HCT116 (cell line): ENCODE results near the gene NEMP2. TPM values are rescaled to one million over a fixed set of nuclear protein-coding genes. Genes with fewer than 3 reads are reported as not detected.

Experiments
- ATAC-seq: fragments of 200-7000 bp; cut with Tn5 transposase; 2 replicates; pipeline ENCODE4 v1.9.1; 2020; ENCODE audit warnings: mild to moderate bottlenecking, moderate library complexity
- BruUV-seq: library from RNA; stranded (reverse); fragments of 400-500 nt; replicated peaks from 2 replicates; lab custom pipeline; 2021; lab: Mats Ljungman, UMichigan
- CTCF ChIA-PET: fragments of 300-600 bp; sonication (Branson Sonifier 250); formaldehyde crosslinking; loops from one replicate; lab custom pipeline; 2021; ENCODE audit warnings: antibody characterized with exemption; lab: Charles Lee
- POLR2A ChIA-PET: fragments of 300-600, 350-600 bp; sonication (Branson Sonifier 250); formaldehyde crosslinking; loops from one replicate; lab custom pipeline; 2021; ENCODE audit warnings: antibody characterized with exemption; lab: Charles Lee
- RAD21 ChIA-PET, 2 experiments: fragments of 300-600 bp; sonication (Branson Sonifier 250); formaldehyde crosslinking; loops; one replicate each; lab custom pipeline; 2023; ENCODE audit warnings: low total read pairs in 2 of 2; ENCODE audit not compliant: uncharacterized antibody in 2 of 2, unreplicated experiment in 2 of 2, low non-redundant PET in 1 of 2; lab: Charles Lee
- DNase-seq: peaks from one replicate; pipeline ENCODE4 v3.0.0-alpha.2; 2010; ENCODE audit warnings: low read depth, low spot score
- H2AFZ ChIP-seq: fragments of 200-600 bp; shearing (Covaris generic), sonication (generic); 2 replicates; pipeline ENCODE4 v1.6.1; 2017; ENCODE audit warnings: low read depth, mixed run types, mixed read lengths, antibody characterized with exemption, low read length; ENCODE audit not compliant: poor library complexity, severe bottlenecking
- H3K27ac ChIP-seq: 2 replicates; pipeline ENCODE4 v1.5.1; 2012; ENCODE audit warnings: low read depth, low read length
- H3K27me3 ChIP-seq: fragments of 200-600 bp; sonication (generic); 2 replicates; pipeline ENCODE4 v1.6.1; 2016; ENCODE audit warnings: mixed run types, low read length, mixed read lengths; ENCODE audit not compliant: insufficient read depth
- H3K36me3 ChIP-seq, 2 experiments: fragments of 200-500 bp in 1 of 2; fragments of 200-600 bp in 1 of 2; sonication (Bioruptor generic) in 1 of 2; sonication (generic) in 1 of 2; 2 replicates each; pipeline versions ENCODE4 v1.5.1 to v1.6.1; 2014 to 2016; ENCODE audit warnings: low read length in 2 of 2, inconsistent platforms in 1 of 2, mixed read lengths in 1 of 2, mixed run types in 1 of 2; ENCODE audit not compliant: insufficient read depth in 2 of 2, control insufficient read depth in 1 of 2
- H3K4me1 ChIP-seq, 2 experiments: fragments of 200-600 bp in 1 of 2; sonication (generic) in 1 of 2; 2 replicates each; pipeline versions ENCODE4 v1.5.1 to v1.6.1; 2012 to 2017; ENCODE audit warnings: low read length in 2 of 2, inconsistent platforms in 1 of 2, mild to moderate bottlenecking in 1 of 2, mixed read lengths in 1 of 2, mixed run types in 1 of 2, moderate library complexity in 1 of 2; ENCODE audit not compliant: insufficient read depth in 2 of 2, control insufficient read depth in 1 of 2
- H3K4me2 ChIP-seq: fragments of 200-600 bp; sonication (generic); 2 replicates; pipeline ENCODE4 v1.6.1; 2017; ENCODE audit warnings: mixed run types, low read length, mixed read lengths
- H3K4me3 ChIP-seq, 2 experiments: fragments of 200-600 bp in 1 of 2; sonication (generic) in 1 of 2; replicated peaks in 1 of 2; 2 replicates each; pipeline ENCODE4 v1.5.1; 2011 to 2016; ENCODE audit warnings: low read length in 2 of 2, control low read depth in 1 of 2, low read depth in 1 of 2, mild to moderate bottlenecking in 1 of 2, mixed read lengths in 1 of 2, mixed run types in 1 of 2
- H3K79me2 ChIP-seq: fragments of 200-600 bp; sonication (generic); 2 replicates; pipeline ENCODE4 v1.6.1; 2017; ENCODE audit warnings: mild to moderate bottlenecking, mixed run types, low read length, moderate library complexity, mixed read lengths; ENCODE audit not compliant: insufficient read depth
- H3K9ac ChIP-seq: fragments of 200-600 bp; sonication (generic); 2 replicates; pipeline ENCODE4 v1.6.1; 2016; ENCODE audit warnings: low read length, mixed read lengths
- H3K9me2 ChIP-seq: fragments of 200-600 bp; sonication (generic), shearing (Covaris generic); 2 replicates; pipeline ENCODE4 v1.6.1; 2017; ENCODE audit warnings: mixed run types, mild to moderate bottlenecking, moderate library complexity; ENCODE audit not compliant: insufficient read depth
- H3K9me3 ChIP-seq, 2 experiments: fragments of 200-500 bp in 1 of 2; fragments of 200-600 bp in 1 of 2; sonication (Bioruptor generic) in 1 of 2; sonication (generic) in 1 of 2; 2 replicates each; pipeline ENCODE4 v1.6.1; 2014 to 2017; ENCODE audit warnings: low read length in 2 of 2, mixed read lengths in 2 of 2, inconsistent platforms in 1 of 2, low read depth in 1 of 2, mild to moderate bottlenecking in 1 of 2, mixed run types in 1 of 2, moderate library complexity in 1 of 2; ENCODE audit not compliant: control insufficient read depth in 1 of 2, insufficient read depth in 1 of 2
- H4K20me1 ChIP-seq: fragments of 200-600 bp; sonication (generic), shearing (Covaris generic); 2 replicates; pipeline ENCODE4 v1.6.1; 2017; ENCODE audit warnings: mixed run types, mild to moderate bottlenecking, moderate library complexity; ENCODE audit not compliant: insufficient read depth
- ATF3 ChIP-seq: IDR thresholded peaks from 2 replicates; pipeline ENCODE4 v1.6.1; 2012
- ELF1 ChIP-seq: IDR thresholded peaks from 2 replicates; pipeline ENCODE4 v1.6.1; 2012; ENCODE audit warnings: low read depth, borderline replicate concordance
- EZH2phosphoT487 ChIP-seq: fragments of 200-600 bp; IDR thresholded peaks from 2 replicates; pipeline ENCODE4 v1.6.1; 2018; ENCODE audit warnings: antibody characterized with exemption, borderline replicate concordance
- FOSL1 ChIP-seq: IDR thresholded peaks from 2 replicates; pipeline ENCODE4 v1.6.1; 2012; ENCODE audit warnings: low read depth
- POLR2AphosphoS5 ChIP-seq: IDR thresholded peaks from 2 replicates; pipeline ENCODE4 v1.6.1; 2011; ENCODE audit warnings: mild to moderate bottlenecking, low read depth, low read length, moderate library complexity
- RAD21 ChIP-seq: IDR thresholded peaks from 2 replicates; pipeline ENCODE4 v1.6.1; 2012; ENCODE audit warnings: low read depth, mild to moderate bottlenecking
- REST ChIP-seq: IDR thresholded peaks from 2 replicates; pipeline ENCODE4 v1.6.1; 2012; ENCODE audit warnings: low read depth
- ZNF274 ChIP-seq: fragments of 200-500 bp; sonication (Bioruptor generic); IDR thresholded peaks from 2 replicates; pipeline ENCODE4 v1.6.1; 2014; ENCODE audit warnings: mild to moderate bottlenecking, low read depth, low read length, inconsistent platforms
- intact Hi-C: fragments of 100-400 bp; cut with micrococcal nuclease; formaldehyde crosslinking; loops from 2 replicates; pipeline ENCODE4 v1.10.0; 2022
- total RNA-seq: library from RNA; stranded (reverse); gene quantifications from one replicate; pipeline ENCODE4 v1.2.1, GENCODE V29; 2021; ENCODE audit not compliant: unreplicated experiment

NEMP2 gene
- total RNA-seq, 1 experiment from 2014 or later = 8.6 TPM

- BruUV-seq = no TSS peak
- no peak for TF ChIP-seq EZH2phosphoT487
- TF ChIP-seq RAD21 = no peak
- no peak for TF ChIP-seq FOSL1
- no peak for TF ChIP-seq POLR2AphosphoS5
- no peak for TF ChIP-seq ZNF274
- no peak for TF ChIP-seq ELF1
- no peak for TF ChIP-seq REST
- no peak for TF ChIP-seq ATF3
- TF ChIP-seq, all 23 proteins: peak for 0
- Histone ChIP-seq H3K9me3 (no peaks in the 10 kb centered on the region), H3K9me2 (no peaks in the 10 kb centered on the region), H3K9ac (no peak overlapping the region), H3K4me2 (no peak overlapping the region), H2AFZ (no peak overlapping the region), H3K79me2 (no peaks in the 10 kb centered on the region), H3K36me3 (no peaks in the 10 kb centered on the region), H3K27me3 (no peaks in the 10 kb centered on the region), H3K4me3 (no peak overlapping the region), H3K27ac (no peak overlapping the region), H3K4me1 (peaks cover 0 to 9% of the 10 kb centered on the region in 2 experiments; a peak in 2 of 4 replicates), H4K20me1 (no peaks in the 10 kb centered on the region)
- DNase-seq = no peak
- no peak for ATAC-seq
- ChIA-PET POLR2A (no interaction called here), CTCF (no interaction called here), RAD21 (no interaction called here)
- intact Hi-C loops = no loop called here
Measured at GRCh38 chr2:190460487-190460886, 74.0 kb downstream of the NEMP2 start.
